Measurements from ENCODE around the gene ATG16L2.
"Not testable (repeated sequence)": the region's sequence is repeated elsewhere in the genome, so short reads cannot be mapped to it uniquely, and the experiment has no call there.

The ATG16L2 gene

GRCh38 chr11:72806378-72806777, 7.8 kb upstream of the ATG16L2 start:
- not testable (repeated sequence) for DNase-seq

- no peak for DNase-seq
These were observed 7.1 kb upstream of the ATG16L2 start for GRCh38 chr11:72807021-72807693.

DNA sequence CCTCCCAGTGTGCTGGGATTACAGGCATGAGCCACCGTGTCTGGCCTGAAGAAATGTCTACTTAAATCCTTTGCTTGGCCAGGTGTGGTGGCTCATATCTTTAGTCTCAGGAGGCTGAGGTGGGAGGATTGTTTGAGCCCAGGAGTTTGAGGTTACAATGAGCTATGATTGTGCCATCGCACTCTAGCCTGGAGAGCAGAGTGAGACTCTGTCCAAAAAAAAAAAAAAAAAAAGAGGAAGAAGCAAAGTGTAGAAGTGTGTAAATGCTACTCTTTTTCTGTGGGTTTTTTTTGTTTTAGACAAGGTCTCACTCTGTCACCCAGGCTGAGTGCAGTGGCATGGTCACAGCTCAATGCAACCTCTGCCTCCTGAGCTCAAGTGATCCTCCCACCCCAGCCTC, 6.4 kb upstream of the ATG16L2 start:
- no peak for DNase-seq

GRCh38 chr11:72808331-72808798, 5.8 kb upstream of the ATG16L2 start:
- DNase-seq = no peak

DNA sequence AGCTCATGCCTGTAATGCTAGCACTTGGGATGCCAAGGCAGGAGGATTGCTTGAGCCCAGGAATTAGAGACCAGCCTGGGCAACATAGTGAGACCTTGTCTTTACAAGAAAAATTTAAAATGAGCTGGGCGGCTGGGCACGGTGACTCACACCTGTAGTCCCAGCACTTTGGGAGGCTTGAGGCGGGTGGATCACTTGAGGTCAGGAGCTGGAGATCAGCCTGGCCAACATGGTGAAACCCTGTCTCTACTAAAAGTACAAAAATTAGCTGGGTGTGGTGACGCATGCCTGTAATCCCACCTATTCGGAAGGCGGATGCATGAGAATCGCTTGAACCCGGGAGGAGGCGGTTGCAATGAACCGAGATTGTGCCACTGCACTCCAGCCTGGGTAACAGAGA, 2.5 kb upstream of the ATG16L2 start:
- DNase-seq = not testable (repeated sequence)

GRCh38 chr11:72812604-72812966, 1.6 kb upstream of the ATG16L2 start:
- no peak for DNase-seq

DNA sequence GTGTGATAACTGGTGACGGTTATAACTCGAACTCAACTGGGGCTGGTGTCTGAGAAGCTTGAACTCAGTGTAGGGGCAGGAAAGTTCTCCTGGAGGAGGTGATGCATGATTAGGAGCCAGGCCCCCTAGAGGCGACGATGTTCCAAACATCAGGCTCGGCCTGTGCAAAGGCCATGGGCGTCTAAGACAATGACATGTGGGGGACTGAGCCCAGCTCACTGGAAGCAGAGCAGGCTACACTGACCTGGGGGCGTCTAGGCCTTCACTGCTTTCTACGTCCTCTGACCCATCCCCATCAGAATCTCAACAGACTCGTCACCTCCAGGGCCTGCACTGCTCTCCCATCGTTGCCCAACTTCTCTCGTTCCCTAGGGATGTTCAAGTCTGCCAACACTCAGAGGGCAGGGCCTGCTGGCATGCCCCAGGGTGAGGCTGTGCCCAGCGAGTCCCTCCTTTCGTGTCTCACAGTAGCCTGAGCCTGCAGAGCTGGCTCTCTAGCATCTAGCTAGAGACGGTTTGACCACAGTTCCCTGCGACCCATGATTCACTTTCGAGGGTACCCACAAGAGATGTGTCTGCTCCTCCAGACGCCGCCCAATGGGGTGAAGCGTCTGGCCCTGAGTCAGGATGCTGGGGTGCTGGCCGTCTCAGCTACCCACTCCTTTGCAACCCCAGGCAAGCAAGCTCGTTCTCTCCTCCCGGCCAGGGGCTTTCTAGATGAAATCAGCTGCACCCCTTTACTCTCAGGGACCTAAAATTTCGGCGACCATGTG, 1.1 kb upstream of the ATG16L2 start:
- DNase-seq = peak in 5 of 14 donors; percentile 19 to 55 (median 49)

- DNase-seq = peak in 13 of 14 donors; percentile 57 to 99 (median 90)
These were observed 398 bp upstream of the ATG16L2 start for GRCh38 chr11:72813740-72814285.

GRCh38 chr11:72815110-72815618, 953 bp downstream of the ATG16L2 start:
- peak in 1 of 14 donors; percentile 18 for DNase-seq

GRCh38 chr11:72816404-72816990, 2.3 kb downstream of the ATG16L2 start:
- DNase-seq = no peak

DNA sequence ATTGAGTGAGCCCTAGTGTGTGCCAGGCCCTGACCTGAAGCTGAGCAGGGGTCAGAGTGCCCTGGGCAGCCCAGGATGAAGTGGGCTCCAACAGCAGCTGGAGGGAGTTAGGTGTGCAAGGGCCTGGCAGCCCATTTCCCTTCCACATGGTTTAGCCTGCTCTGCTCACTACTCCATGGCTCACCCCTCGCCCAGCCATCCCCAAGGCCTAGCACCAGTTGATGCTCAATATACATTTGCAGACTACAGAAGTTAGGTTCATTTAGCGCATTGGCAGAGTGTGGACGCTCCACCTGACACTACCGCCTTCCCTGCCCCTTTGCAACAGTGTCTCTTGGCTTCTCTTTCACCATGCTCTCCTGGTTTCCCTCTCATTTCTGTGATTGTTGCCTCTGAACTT, 3.8 kb downstream of the ATG16L2 start:
- DNase-seq = no peak

DNA sequence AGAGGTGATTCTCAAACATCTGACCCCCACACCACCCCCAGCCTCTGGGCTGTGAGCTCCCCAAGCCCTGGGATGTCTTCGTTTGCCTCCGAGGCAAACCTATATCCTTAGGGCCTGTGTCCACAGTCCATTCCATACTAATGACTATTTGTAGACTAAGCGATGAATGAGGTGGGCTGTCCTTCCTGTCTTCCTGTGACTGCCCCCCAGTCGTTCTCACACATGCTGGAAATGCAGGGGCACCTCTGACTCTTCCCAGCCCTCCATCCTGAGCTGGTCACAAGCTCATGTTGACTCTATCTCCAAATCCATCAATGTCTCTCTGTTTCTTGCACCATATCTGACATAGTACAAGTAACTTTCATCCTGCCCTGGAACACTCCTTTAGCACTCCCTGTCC, 4.8 kb downstream of the ATG16L2 start:
- no peak for DNase-seq

- DNase-seq = no peak
These were observed 6.4 kb downstream of the ATG16L2 start for GRCh38 chr11:72820439-72821139.

GRCh38 chr11:72821221-72821919, 7.2 kb downstream of the ATG16L2 start:
- peak in 1 of 14 donors; percentile 69 for DNase-seq

- DNase-seq = peak in 13 of 14 donors; percentile 42 to 90 (median 74)
These were observed 7.9 kb downstream of the ATG16L2 start for GRCh38 chr11:72821920-72822799.

- DNase-seq = no peak
These were observed 9.0 kb downstream of the ATG16L2 start for GRCh38 chr11:72823105-72823804.

DNA sequence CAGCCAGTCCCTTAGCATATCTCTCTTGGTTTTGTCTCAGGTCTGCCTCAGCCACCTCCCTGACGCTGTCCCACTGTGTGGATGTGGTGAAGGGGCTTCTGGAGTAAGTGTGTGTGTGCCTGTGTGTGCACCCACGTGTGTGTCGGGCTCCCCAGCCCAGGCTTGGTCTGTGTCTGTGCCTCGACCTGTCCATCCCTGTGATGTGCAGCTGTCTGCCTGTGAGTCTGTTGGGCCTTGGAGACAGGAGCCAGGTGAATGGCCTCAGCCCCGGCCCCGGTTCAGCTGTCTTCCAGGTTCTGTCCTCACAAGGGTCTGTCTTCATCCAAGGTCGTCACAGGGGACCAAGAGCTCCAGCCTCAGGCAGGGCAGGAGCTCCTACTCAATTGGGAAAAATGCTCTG, 9.8 kb downstream of the ATG16L2 start:
- peak in 1 of 14 donors; percentile 5 for DNase-seq

DNA sequence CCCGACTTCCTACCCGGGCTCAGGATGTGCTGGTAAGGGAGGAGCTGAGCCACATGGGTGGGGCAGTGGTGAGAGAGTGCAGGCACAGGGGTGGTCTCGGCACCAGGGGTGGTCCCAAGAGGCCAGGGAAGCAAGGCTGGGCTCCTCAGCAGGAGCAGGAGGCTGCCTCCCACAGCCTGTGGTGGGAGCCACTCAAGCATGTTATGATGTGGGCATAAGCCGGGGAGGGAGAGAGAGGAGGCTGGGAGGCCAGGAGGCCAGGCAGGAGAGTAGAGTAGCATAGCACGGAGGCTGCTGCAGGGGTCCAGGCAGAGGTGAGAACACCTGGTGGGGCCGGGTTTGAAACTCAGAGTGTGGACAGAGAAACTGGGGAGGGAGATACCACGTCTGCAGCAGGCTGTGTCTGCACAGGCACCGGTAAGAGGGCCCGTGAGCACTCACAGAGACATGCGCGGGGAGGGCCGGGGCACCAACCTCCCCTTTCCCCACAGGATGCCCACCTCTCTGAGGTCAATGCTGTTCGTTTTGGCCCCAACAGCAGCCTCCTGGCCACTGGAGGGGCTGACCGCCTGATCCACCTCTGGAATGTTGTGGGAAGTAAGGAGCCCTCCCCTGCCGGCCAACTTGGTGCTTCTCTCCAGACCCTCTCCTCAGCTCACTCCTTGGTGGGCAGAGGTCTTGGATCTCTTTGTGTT, 10.7 kb downstream of the ATG16L2 start:
- DNase-seq = no peak

DNA sequence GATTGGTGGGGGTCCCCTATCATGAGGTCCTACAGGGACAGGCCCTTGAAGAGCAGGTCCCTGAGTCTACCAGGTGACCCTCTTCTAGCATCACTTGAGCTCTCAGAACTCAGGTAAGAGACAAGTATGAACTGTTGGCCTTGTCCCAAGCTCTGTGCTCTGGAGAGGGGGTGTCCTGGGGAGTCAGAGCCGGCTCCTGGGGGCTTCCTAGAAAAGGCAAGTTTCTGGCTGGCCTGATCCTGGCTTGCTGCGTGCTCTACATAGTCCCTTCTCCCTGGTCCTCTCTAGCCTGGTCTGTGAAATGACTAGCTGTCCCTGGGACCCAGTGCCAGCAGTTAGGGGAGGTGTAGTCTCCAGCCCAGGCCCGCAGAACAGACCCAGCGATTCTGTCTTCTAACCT, 11.4 kb downstream of the ATG16L2 start:
- no peak for DNase-seq
